ENCODE data around the gene EPHB6.

EPHB6 gene

DNA sequence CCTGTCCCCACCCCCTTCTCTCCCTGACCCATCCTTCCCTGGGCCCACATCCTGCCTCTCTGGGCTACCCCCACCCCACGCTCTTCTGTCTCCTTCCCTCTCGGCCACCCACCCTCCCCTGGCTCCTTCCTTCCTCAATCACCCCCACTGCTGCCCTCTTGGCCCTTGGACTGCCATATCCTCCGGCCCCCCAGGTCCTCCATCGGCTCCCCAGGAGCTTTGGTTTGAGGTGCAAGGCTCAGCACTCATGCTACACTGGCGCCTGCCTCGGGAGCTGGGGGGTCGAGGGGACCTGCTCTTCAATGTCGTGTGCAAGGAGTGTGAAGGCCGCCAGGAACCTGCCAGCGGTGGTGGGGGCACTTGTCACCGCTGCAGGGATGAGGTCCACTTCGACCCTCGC lies 10.9 kb downstream of the EPHB6 start:
- Histone ChIP-seq H3K9ac (ENCODE audit: low read length in 2 of 2) (no peak overlapping the region), H3K27me3 (ENCODE audit: control insufficient read depth in 1 of 2, insufficient read depth in 2 of 2, low read length in 2 of 2) (no peaks in the 10 kb centered on the region), H3K27ac (ENCODE audit: low read length) (no peak overlapping the region), H3K9me3 (ENCODE audit: control insufficient read depth in 2 of 2, low read length in 2 of 2) (no peaks in the 10 kb centered on the region), H3K4me1 (ENCODE audit: control insufficient read depth, insufficient read depth, low read length) (no peaks in the 10 kb centered on the region), H3K4me3 (ENCODE audit: low read length in 2 of 2) (no peak overlapping the region), H3K36me3 (ENCODE audit: control insufficient read depth in 2 of 2, insufficient read depth in 2 of 2, low read length in 2 of 2) (no peaks in the 10 kb centered on the region)

DNA sequence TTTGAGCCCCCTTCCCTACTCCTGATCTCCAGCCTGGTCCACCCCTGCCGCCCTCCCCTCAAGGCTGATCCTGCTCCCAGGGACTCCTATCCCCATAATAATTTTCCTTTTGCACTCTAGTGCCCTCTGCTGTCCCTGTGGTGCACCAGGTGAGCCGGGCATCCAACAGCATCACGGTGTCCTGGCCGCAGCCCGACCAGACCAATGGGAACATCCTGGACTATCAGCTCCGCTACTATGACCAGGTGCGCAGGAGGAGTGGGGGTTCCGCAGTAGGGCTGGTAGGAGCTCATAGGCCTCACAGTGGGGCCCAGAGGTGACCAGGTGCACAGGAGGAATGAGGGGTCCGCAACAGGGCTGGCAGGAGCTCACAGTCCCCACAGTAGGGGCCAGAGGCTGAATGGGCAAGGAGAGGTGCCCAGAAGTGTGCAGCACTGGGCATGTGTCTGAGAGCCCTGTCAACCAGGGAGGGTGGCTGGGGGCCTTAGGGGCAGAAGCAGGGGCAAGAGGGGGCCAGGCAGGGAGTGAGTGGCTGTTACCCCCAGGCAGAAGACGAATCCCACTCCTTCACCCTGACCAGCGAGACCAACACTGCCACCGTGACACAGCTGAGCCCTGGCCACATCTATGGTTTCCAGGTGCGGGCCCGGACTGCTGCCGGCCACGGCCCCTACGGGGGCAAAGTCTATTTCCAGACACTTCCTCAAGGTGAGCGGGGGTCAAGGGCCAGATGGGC lies 11.7 kb downstream of the EPHB6 start:
- Histone ChIP-seq H3K27me3 (ENCODE audit: control insufficient read depth in 1 of 2, insufficient read depth in 2 of 2, low read length in 2 of 2) (no peaks in the 10 kb centered on the region), H3K4me1 (ENCODE audit: control insufficient read depth, insufficient read depth, low read length) (no peaks in the 10 kb centered on the region), H3K36me3 (ENCODE audit: control insufficient read depth in 2 of 2, insufficient read depth in 2 of 2, low read length in 2 of 2) (no peaks in the 10 kb centered on the region), H3K9ac (ENCODE audit: low read length in 2 of 2) (no peak overlapping the region), H3K4me3 (ENCODE audit: low read length in 2 of 2) (no peak overlapping the region), H3K27ac (ENCODE audit: low read length) (no peak overlapping the region), H3K9me3 (ENCODE audit: control insufficient read depth in 2 of 2, low read length in 2 of 2) (no peaks in the 10 kb centered on the region)

DNA sequence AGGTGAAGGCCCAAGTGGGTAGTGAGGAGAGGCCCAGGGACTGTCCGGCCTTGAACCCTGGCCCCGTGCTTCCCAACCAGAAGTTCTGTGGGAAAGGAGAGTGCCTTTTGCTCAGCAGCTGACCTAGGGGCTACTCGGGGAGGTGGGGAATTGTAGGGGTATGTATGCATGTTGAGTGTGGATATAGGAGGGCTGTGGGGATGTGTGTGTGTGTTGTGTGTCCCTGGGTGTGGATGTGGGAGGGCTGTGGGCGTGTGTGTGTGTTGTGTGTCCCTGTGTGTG lies 12.2 kb downstream of the EPHB6 start:
- Histone ChIP-seq H3K4me1 (ENCODE audit: control insufficient read depth, insufficient read depth, low read length) (no peaks in the 10 kb centered on the region), H3K27me3 (ENCODE audit: control insufficient read depth in 1 of 2, insufficient read depth in 2 of 2, low read length in 2 of 2) (no peaks in the 10 kb centered on the region), H3K27ac (ENCODE audit: low read length) (no peak overlapping the region), H3K9me3 (ENCODE audit: control insufficient read depth in 2 of 2, low read length in 2 of 2) (no peaks in the 10 kb centered on the region), H3K36me3 (ENCODE audit: control insufficient read depth in 2 of 2, insufficient read depth in 2 of 2, low read length in 2 of 2) (no peaks in the 10 kb centered on the region), H3K9ac (ENCODE audit: low read length in 2 of 2) (no peak overlapping the region), H3K4me3 (ENCODE audit: low read length in 2 of 2) (no peak overlapping the region)

GRCh38 chr7:142867398-142868187 lies 12.7 kb downstream of the EPHB6 start:
- H3K4me3 ChIP-seq (ENCODE audit: low read length in 2 of 2) = no peak overlapping the region
- H3K27me3 ChIP-seq (ENCODE audit: control insufficient read depth in 1 of 2, insufficient read depth in 2 of 2, low read length in 2 of 2) = no peaks in the 10 kb centered on the region
- no peak overlapping the region for H3K27ac ChIP-seq (ENCODE audit: low read length)
- H3K4me1 ChIP-seq (ENCODE audit: control insufficient read depth, insufficient read depth, low read length) = no peaks in the 10 kb centered on the region
- no peaks in the 10 kb centered on the region for H3K9me3 ChIP-seq (ENCODE audit: control insufficient read depth in 2 of 2, low read length in 2 of 2)
- H3K36me3 ChIP-seq (ENCODE audit: control insufficient read depth in 2 of 2, insufficient read depth in 2 of 2, low read length in 2 of 2) = no peaks in the 10 kb centered on the region
- no peak overlapping the region for H3K9ac ChIP-seq (ENCODE audit: low read length in 2 of 2)

- no peaks in the 10 kb centered on the region for H3K9me3 ChIP-seq (ENCODE audit: control insufficient read depth in 2 of 2, low read length in 2 of 2)
- H3K36me3 ChIP-seq (ENCODE audit: control insufficient read depth in 2 of 2, insufficient read depth in 2 of 2, low read length in 2 of 2) = no peaks in the 10 kb centered on the region
- no peak overlapping the region for H3K27ac ChIP-seq (ENCODE audit: low read length)
- no peak overlapping the region for H3K4me3 ChIP-seq (ENCODE audit: low read length in 2 of 2)
- H3K4me1 ChIP-seq (ENCODE audit: control insufficient read depth, insufficient read depth, low read length) = no peaks in the 10 kb centered on the region
- H3K9ac ChIP-seq (ENCODE audit: low read length in 2 of 2) = no peak overlapping the region
- H3K27me3 ChIP-seq (ENCODE audit: control insufficient read depth in 1 of 2, insufficient read depth in 2 of 2, low read length in 2 of 2) = no peaks in the 10 kb centered on the region
Measured at GRCh38 chr7:142868188-142868985, 13.5 kb downstream of the EPHB6 start.

- H3K27ac ChIP-seq (ENCODE audit: low read length) = no peak overlapping the region
- H3K9ac ChIP-seq (ENCODE audit: low read length in 2 of 2) = no peak overlapping the region
- no peaks in the 10 kb centered on the region for H3K9me3 ChIP-seq (ENCODE audit: control insufficient read depth in 2 of 2, low read length in 2 of 2)
- H3K27me3 ChIP-seq (ENCODE audit: control insufficient read depth in 1 of 2, insufficient read depth in 2 of 2, low read length in 2 of 2) = no peaks in the 10 kb centered on the region
- no peaks in the 10 kb centered on the region for H3K36me3 ChIP-seq (ENCODE audit: control insufficient read depth in 2 of 2, insufficient read depth in 2 of 2, low read length in 2 of 2)
- no peaks in the 10 kb centered on the region for H3K4me1 ChIP-seq (ENCODE audit: control insufficient read depth, insufficient read depth, low read length)
- H3K4me3 ChIP-seq (ENCODE audit: low read length in 2 of 2) = no peak overlapping the region
Measured at GRCh38 chr7:142868986-142869415, 14.1 kb downstream of the EPHB6 start.

DNA sequence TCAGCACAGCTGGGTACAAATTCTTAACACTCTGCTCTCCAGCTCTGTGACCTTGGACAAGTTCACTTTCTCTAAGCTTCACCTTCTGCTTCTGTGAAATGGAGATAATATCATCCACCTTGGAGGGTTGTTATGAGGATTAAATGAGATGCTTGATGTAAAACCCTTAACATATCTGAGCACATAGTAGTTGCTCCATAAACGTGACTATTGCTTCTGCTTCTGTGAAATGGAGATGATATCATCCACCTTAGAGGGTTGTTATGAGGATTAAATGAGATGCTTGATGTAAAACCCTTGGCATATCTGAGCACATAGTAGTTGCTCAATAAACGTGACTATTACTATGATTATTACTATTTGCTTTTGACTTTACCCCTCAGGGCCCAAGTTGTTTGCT lies 14.6 kb downstream of the EPHB6 start:
- Histone ChIP-seq H3K27ac (ENCODE audit: low read length) (no peak overlapping the region), H3K4me3 (ENCODE audit: low read length in 2 of 2) (no peak overlapping the region), H3K27me3 (ENCODE audit: control insufficient read depth in 1 of 2, insufficient read depth in 2 of 2, low read length in 2 of 2) (no peaks in the 10 kb centered on the region), H3K36me3 (ENCODE audit: control insufficient read depth in 2 of 2, insufficient read depth in 2 of 2, low read length in 2 of 2) (no peaks in the 10 kb centered on the region), H3K9ac (ENCODE audit: low read length in 2 of 2) (no peak overlapping the region), H3K9me3 (ENCODE audit: control insufficient read depth in 2 of 2, low read length in 2 of 2) (no peaks in the 10 kb centered on the region), H3K4me1 (ENCODE audit: control insufficient read depth, insufficient read depth, low read length) (no peaks in the 10 kb centered on the region)

DNA sequence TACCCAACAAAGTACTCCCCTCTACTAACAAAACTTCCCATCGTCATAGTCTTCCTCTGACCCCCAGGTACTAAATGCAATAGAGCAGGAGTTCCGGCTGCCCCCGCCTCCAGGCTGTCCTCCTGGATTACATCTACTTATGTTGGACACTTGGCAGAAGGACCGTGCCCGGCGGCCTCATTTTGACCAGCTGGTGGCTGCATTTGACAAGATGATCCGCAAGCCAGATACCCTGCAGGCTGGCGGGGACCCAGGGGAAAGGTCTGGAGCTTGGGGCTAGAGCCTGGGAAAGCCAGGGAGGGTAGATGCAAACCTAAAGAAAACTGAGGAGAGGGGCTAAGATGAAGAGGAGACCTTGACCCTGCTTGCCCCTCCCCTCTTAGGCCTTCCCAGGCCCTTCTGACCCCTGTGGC lies 15.3 kb downstream of the EPHB6 start:
- Histone ChIP-seq H3K9ac (ENCODE audit: low read length in 2 of 2) (no peak overlapping the region), H3K4me3 (ENCODE audit: low read length in 2 of 2) (no peak overlapping the region), H3K27me3 (ENCODE audit: control insufficient read depth in 1 of 2, insufficient read depth in 2 of 2, low read length in 2 of 2) (no peaks in the 10 kb centered on the region), H3K9me3 (ENCODE audit: control insufficient read depth in 2 of 2, low read length in 2 of 2) (no peaks in the 10 kb centered on the region), H3K4me1 (ENCODE audit: control insufficient read depth, insufficient read depth, low read length) (no peaks in the 10 kb centered on the region), H3K27ac (ENCODE audit: low read length) (no peak overlapping the region), H3K36me3 (ENCODE audit: control insufficient read depth in 2 of 2, insufficient read depth in 2 of 2, low read length in 2 of 2) (no peaks in the 10 kb centered on the region)

- no peak overlapping the region for H3K4me3 ChIP-seq (ENCODE audit: low read length in 2 of 2)
- no peak overlapping the region for H3K27ac ChIP-seq (ENCODE audit: low read length)
- H3K36me3 ChIP-seq (ENCODE audit: control insufficient read depth in 2 of 2, insufficient read depth in 2 of 2, low read length in 2 of 2) = no peaks in the 10 kb centered on the region
- no peaks in the 10 kb centered on the region for H3K9me3 ChIP-seq (ENCODE audit: control insufficient read depth in 2 of 2, low read length in 2 of 2)
- H3K9ac ChIP-seq (ENCODE audit: low read length in 2 of 2) = no peak overlapping the region
- H3K4me1 ChIP-seq (ENCODE audit: control insufficient read depth, insufficient read depth, low read length) = no peaks in the 10 kb centered on the region
- H3K27me3 ChIP-seq (ENCODE audit: control insufficient read depth in 1 of 2, insufficient read depth in 2 of 2, low read length in 2 of 2) = peaks cover 0 to 2% of the 10 kb centered on the region in 2 donors
Measured at GRCh38 chr7:142870566-142871259, 15.8 kb downstream of the EPHB6 start.

GRCh38 chr7:142871260-142872105 lies 16.6 kb downstream of the EPHB6 start:
- H3K9me3 ChIP-seq (ENCODE audit: control insufficient read depth in 2 of 2, low read length in 2 of 2) = no peaks in the 10 kb centered on the region
- peaks cover 0 to 7% of the 10 kb centered on the region in 2 donors for H3K27me3 ChIP-seq (ENCODE audit: control insufficient read depth in 1 of 2, insufficient read depth in 2 of 2, low read length in 2 of 2)
- H3K36me3 ChIP-seq (ENCODE audit: control insufficient read depth in 2 of 2, insufficient read depth in 2 of 2, low read length in 2 of 2) = no peaks in the 10 kb centered on the region
- no peak overlapping the region for H3K4me3 ChIP-seq (ENCODE audit: low read length in 2 of 2)
- H3K4me1 ChIP-seq (ENCODE audit: control insufficient read depth, insufficient read depth, low read length) = no peaks in the 10 kb centered on the region
- H3K9ac ChIP-seq (ENCODE audit: low read length in 2 of 2) = no peak overlapping the region
- no peak overlapping the region for H3K27ac ChIP-seq (ENCODE audit: low read length)

Measured in stomach smooth muscle (tissue), 2 donors.